Activated T-cell treated with anti-CD3 and anti-CD28 coated beads, Interleukin-2, amount 50 U/mL, for 24 hours (primary cell): ENCODE data around the gene AIFM3.

ENCODE experiments used
- DNase-seq: peaks from one replicate; pipeline ENCODE4 v3.0.0-alpha.2; 2020
- H3K27ac Mint-ChIP-seq: 2 replicates; pipeline ENCODE4 v1.8.0; 2020; ENCODE audit warnings: mild to moderate bottlenecking, mixed read lengths
- H3K27me3 Mint-ChIP-seq: 2 replicates; pipeline ENCODE4 v1.8.0; 2020; ENCODE audit warnings: mixed read lengths
- H3K36me3 Mint-ChIP-seq: 2 replicates; pipeline ENCODE4 v1.8.0; 2020; ENCODE audit warnings: low read depth, mixed read lengths
- H3K4me1 Mint-ChIP-seq: 2 replicates; pipeline ENCODE4 v1.8.0; 2020; ENCODE audit warnings: low read depth, mixed read lengths
- H3K4me3 Mint-ChIP-seq: 2 replicates; pipeline ENCODE4 v1.8.0; 2020; ENCODE audit warnings: mild to moderate bottlenecking, moderate library complexity, mixed read lengths
- H3K9me3 Mint-ChIP-seq: 2 replicates; pipeline ENCODE4 v1.8.0; 2020; ENCODE audit warnings: mixed read lengths

AIFM3 gene

GRCh38 chr22:20974336-20974955 lies 7.4 kb downstream of the AIFM3 start:
- no peaks in the 10 kb centered on the region for H3K9me3 Mint-ChIP-seq

GRCh38 chr22:20975541-20976290 lies 8.7 kb downstream of the AIFM3 start:
- Mint-ChIP-seq H3K9me3 (no peaks in the 10 kb centered on the region), H3K4me1 (peaks cover 14% of the 10 kb centered on the region), H3K4me3 (no peak overlapping the region), H3K36me3 (no peaks in the 10 kb centered on the region), H3K27me3 (no peaks in the 10 kb centered on the region), H3K27ac (no peak overlapping the region)
- DNase-seq, result no peak

More at GRCh38 chr22:20974336-20974955, 7.4 kb downstream of the AIFM3 start:
- H3K27me3 Mint-ChIP-seq, result no peaks in the 10 kb centered on the region
- DNase-seq, result no peak
- peaks cover 2% of the 10 kb centered on the region for H3K4me1 Mint-ChIP-seq
- no peaks in the 10 kb centered on the region for H3K36me3 Mint-ChIP-seq
- H3K4me3 Mint-ChIP-seq, result no peak overlapping the region
- no peak overlapping the region for H3K27ac Mint-ChIP-seq

- Mint-ChIP-seq H3K4me1 (peaks cover 21% of the 10 kb centered on the region), H3K9me3 (no peaks in the 10 kb centered on the region), H3K27ac (no peak overlapping the region), H3K27me3 (no peaks in the 10 kb centered on the region), H3K4me3 (no peak overlapping the region), H3K36me3 (peaks cover 2% of the 10 kb centered on the region)
- no peak for DNase-seq
These were observed 9.3 kb downstream of the AIFM3 start for GRCh38 chr22:20976291-20976877.

GRCh38 chr22:20977019-20977418 lies 10.0 kb downstream of the AIFM3 start:
- Mint-ChIP-seq H3K27ac (no peak overlapping the region), H3K4me1 (peaks cover 24% of the 10 kb centered on the region), H3K4me3 (no peak overlapping the region), H3K27me3 (no peaks in the 10 kb centered on the region), H3K9me3 (no peaks in the 10 kb centered on the region), H3K36me3 (peaks cover 5% of the 10 kb centered on the region)
- DNase-seq, result no peak

GRCh38 chr22:20977516-20978170 lies 10.6 kb downstream of the AIFM3 start:
- H3K9me3 Mint-ChIP-seq, result no peaks in the 10 kb centered on the region
- peaks cover 8% of the 10 kb centered on the region for H3K36me3 Mint-ChIP-seq
- peaks cover 24% of the 10 kb centered on the region for H3K4me1 Mint-ChIP-seq
- H3K4me3 Mint-ChIP-seq, result no peak overlapping the region
- H3K27ac Mint-ChIP-seq, result no peak overlapping the region
- DNase-seq, result no peak
- H3K27me3 Mint-ChIP-seq, result no peaks in the 10 kb centered on the region

GRCh38 chr22:20978419-20978818 lies 11.4 kb downstream of the AIFM3 start:
- no peaks in the 10 kb centered on the region for H3K9me3 Mint-ChIP-seq

GRCh38 chr22:20979243-20979809 lies 12.3 kb downstream of the AIFM3 start:
- Mint-ChIP-seq H3K4me1 (peaks cover 40% of the 10 kb centered on the region), H3K27me3 (no peaks in the 10 kb centered on the region), H3K27ac (peak overlapping the region; percentile 71), H3K9me3 (no peaks in the 10 kb centered on the region), H3K4me3 (peak overlapping the region; percentile 57), H3K36me3 (peaks cover 24% of the 10 kb centered on the region)
- peak; percentile 80 for DNase-seq

More at GRCh38 chr22:20978419-20978818, 11.4 kb downstream of the AIFM3 start:
- Mint-ChIP-seq H3K36me3 (peaks cover 15% of the 10 kb centered on the region), H3K27ac (no peak overlapping the region), H3K27me3 (no peaks in the 10 kb centered on the region), H3K4me3 (no peak overlapping the region), H3K4me1 (peaks cover 31% of the 10 kb centered on the region)
- DNase-seq, result no peak

- no peak for DNase-seq
- Mint-ChIP-seq H3K9me3 (no peaks in the 10 kb centered on the region), H3K4me3 (peak overlapping the region; percentile 57), H3K27ac (peak overlapping the region; percentile 90), H3K27me3 (no peaks in the 10 kb centered on the region), H3K4me1 (peaks cover 40% of the 10 kb centered on the region), H3K36me3 (peaks cover 29% of the 10 kb centered on the region)
These were observed 12.9 kb downstream of the AIFM3 start for GRCh38 chr22:20979940-20980453.

- peak overlapping the region; percentile 91 for H3K4me3 Mint-ChIP-seq
- H3K27me3 Mint-ChIP-seq, result no peaks in the 10 kb centered on the region
- peaks cover 34% of the 10 kb centered on the region for H3K36me3 Mint-ChIP-seq
These were observed 13.5 kb downstream of the AIFM3 start for GRCh38 chr22:20980523-20980922.

GRCh38 chr22:20980938-20981722 lies 14.1 kb downstream of the AIFM3 start:
- H3K9me3 Mint-ChIP-seq, result no peaks in the 10 kb centered on the region
- peaks cover 40% of the 10 kb centered on the region for H3K4me1 Mint-ChIP-seq
- H3K36me3 Mint-ChIP-seq, result peaks cover 40% of the 10 kb centered on the region
- no peaks in the 10 kb centered on the region for H3K27me3 Mint-ChIP-seq
- no peak for DNase-seq
- H3K4me3 Mint-ChIP-seq, result peak overlapping the region; percentile 91
- peak overlapping the region; percentile 90 for H3K27ac Mint-ChIP-seq

More at GRCh38 chr22:20980523-20980922, 13.5 kb downstream of the AIFM3 start:
- Mint-ChIP-seq H3K9me3 (no peaks in the 10 kb centered on the region), H3K4me1 (peaks cover 40% of the 10 kb centered on the region), H3K27ac (peak overlapping the region; percentile 90)
- DNase-seq, result no peak

- Mint-ChIP-seq H3K9me3 (no peaks in the 10 kb centered on the region), H3K27ac (peak within 1 kb of the TSS; percentile 90), H3K27me3 (no peaks in the 10 kb centered on the region), H3K4me3 (peak within 1 kb of the TSS; percentile 91), H3K4me1 (peaks cover 40% of the 10 kb centered on the region), H3K36me3 (peaks cover 48% of the 10 kb centered on the region)
- peak; percentile 86 for DNase-seq
These were observed 14.9 kb downstream of the AIFM3 start, which contains the start of gene LZTR1 for GRCh38 chr22:20981787-20982562. TSS of gene LZTR1 (plus strand) at chr22:20982297. CDS start at chr22:20982372, 75 bp downstream.

GRCh38 chr22:20982563-20982882 lies 15.5 kb downstream of the AIFM3 start:
- H3K4me1 Mint-ChIP-seq, result peaks cover 40% of the 10 kb centered on the region

More at GRCh38 chr22:20982563-20982882, 15.5 kb downstream of the AIFM3 start:
- Mint-ChIP-seq H3K27ac (peak overlapping the region; percentile 90), H3K9me3 (no peaks in the 10 kb centered on the region), H3K27me3 (no peaks in the 10 kb centered on the region), H3K4me3 (peak overlapping the region; percentile 91), H3K36me3 (peaks cover 54% of the 10 kb centered on the region)
- DNase-seq, result no peak
